Measurements from ENCODE around the gene DSE. TPM values are rescaled to one million over a fixed set of nuclear protein-coding genes. Genes with fewer than 3 reads are reported as not detected.
A peak's percentile ranks its signal among the peaks of the same experiment; 100 is the strongest.

Gene DSE
- total RNA-seq, 1 donor from 2014 or later: 8.3 TPM

DNA sequence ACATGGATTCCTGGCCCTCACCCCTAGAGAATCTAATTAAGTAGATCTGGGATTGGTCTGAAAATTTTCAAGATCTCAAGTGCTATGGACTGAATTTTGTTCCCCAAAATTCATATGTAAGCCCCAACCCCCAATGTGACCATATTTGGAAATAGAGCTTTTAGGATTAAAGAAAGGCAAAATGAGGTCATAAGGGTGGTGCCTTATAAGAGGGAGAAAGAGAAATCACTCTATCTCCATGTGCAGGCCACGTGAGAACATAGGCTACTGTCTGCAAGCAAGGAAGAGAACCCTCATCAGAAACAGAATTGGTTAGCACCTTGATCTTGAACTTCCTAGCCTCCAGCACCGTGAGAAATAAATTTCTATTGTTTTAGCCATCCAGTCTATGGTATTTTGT, 8.5 kb upstream of the DSE start:
- DNase-seq: no peak

DNA sequence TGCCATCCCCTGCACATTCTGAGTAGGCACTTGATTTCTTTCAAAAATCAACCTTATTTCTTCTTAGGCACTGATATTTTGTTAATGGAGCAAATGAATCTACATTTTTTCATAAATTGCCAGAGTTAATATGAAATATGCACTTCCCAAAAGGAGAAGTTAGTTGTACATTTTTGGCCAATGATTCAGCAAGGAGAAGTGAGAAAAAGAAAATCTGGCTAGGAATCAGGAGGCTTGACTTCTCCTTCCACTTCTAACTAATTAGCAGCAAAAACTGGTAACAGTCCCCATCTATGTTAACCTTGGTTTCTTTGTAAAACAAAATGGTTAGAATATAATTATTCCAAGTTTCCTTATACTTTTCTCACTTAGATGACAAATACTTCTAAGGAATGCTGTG, 7.0 kb upstream of the DSE start:
- DNase-seq: no peak

GRCh38 chr6:116364321-116364720, 6.4 kb upstream of the DSE start:
- no peak for DNase-seq

- DNase-seq: no peak
Observed at GRCh38 chr6:116365743-116366142, 5.0 kb upstream of the DSE start.

DNA sequence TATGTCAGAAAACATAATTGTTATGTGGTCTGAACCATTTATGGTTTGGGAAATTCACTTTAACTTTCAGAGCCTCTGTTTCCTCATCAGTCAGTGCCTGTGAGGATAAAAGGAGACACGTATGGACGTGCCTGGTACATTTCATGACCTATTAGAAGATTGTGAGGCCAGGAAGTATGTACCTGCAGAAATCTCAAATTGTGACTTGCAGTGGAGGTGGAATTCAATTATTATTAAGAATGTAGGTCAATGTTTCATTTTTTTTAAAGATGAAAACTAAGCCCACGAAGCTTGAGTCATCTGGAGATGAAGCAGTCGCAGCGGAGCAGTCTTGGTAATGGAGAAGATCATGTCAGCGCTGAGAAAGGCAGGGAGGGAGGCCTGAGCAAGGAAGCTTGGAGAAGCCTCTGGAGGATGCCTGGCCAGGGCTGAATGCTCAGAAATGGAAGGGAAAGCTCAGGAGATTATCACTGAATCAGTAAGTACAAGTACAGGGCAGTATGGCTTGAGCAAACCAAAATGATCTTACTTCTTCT, 3.9 kb upstream of the DSE start:
- DNase-seq: no peak

- no peak for DNase-seq
Observed at GRCh38 chr6:116369540-116369939, 1.2 kb upstream of the DSE start.

DNA sequence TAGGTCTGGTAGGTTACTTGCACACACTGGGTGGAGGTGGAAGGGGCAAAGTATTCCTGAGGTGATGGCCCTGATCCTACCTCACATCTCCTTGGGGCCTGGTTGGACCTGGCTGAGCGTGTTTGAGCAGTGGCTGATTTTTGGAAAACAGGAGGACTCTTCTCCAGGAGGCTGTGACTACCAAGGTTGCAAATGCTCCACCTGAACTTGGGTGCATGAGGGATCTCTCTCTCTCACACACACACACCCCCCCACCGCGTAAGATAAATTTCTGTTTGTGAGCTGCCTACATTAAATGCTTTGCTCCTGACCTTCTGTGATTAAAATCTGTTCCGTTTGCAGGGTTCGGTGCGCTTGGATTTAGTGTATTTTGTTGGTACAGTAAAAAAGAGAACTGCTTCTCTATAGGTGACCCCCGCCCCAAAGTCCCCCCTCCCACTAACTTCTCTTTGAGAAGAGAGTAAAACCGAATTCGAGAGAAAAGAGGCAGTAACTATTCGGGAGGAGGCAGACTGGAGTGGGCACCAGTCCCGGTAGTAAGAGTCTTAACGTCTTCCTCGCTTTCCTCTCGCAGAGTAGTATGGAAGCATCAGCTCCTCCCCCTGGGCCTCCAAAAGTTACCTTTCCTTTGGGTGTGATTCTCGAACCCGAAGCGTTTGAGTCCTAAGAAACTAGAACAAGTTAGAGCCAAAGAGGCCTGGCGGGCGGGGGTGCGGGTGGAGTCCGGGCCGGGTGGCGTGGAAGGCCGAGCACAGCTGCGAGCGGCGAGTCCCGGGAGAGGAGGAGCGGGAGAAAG, 585 bp upstream of the DSE start:
- no peak for DNase-seq

DNA sequence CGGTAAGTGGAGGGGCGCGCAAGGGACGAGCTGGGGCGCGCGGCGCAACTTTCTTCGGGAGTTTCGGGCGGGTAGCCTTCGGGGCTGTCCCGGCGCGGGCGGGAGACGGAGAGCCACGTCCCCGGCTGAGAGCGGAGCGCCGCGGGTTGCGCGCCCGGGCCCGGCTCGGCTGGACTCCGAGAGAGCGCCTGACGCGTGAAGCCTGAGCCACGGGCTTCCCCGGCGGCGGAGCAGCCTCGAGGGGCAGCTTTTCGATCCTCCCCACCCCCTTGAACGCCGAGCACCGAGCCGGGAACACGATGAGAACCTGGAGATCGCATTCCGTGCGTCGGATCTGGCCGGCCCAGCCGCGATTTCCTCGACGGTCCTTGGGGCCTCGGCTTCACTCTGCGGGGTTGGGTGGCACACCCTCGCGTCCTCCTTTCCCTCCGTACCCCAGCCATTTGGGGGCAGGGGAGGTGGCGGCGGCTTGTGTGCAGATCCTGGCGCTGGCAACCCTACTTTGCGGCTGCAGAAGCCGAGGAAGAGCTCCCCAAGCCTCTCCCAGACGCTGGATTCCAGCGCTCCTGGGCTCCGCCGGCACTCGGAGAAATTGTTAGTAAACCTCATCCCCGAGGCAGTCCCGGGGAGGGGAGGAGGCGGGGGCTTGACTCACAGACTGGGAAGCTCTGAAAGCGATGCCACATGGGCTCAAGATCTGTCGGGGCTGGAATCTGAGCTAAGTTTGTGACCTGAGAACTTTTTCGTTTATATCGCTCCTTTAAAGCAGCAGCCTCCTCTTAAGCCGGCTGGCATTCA, 572 bp downstream of the DSE start:
- peak; percentile 61 for DNase-seq

- DNase-seq: no peak
Observed at GRCh38 chr6:116371918-116372209, 1.1 kb downstream of the DSE start.

- DNase-seq: no peak
Observed at GRCh38 chr6:116373300-116373699, 2.6 kb downstream of the DSE start.

DNA sequence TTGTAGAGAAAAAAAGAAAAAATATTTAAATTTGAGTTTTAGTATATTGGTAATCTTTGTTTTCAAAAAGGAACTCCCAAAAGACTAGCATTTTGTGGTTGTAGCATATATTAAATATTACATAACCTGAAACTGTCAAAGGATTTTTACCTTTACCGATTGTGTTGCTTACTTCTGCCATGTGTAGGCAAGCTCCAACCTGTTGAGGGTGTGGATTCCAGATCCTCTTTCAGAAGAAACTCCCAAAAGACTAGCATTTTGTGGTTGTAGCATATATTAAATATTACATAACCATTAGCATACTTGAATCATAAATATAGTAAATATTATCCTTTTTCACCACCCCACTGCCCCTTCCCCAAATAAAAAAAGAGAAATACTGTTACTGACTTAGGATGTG, 3.2 kb downstream of the DSE start:
- no peak for DNase-seq

DNA sequence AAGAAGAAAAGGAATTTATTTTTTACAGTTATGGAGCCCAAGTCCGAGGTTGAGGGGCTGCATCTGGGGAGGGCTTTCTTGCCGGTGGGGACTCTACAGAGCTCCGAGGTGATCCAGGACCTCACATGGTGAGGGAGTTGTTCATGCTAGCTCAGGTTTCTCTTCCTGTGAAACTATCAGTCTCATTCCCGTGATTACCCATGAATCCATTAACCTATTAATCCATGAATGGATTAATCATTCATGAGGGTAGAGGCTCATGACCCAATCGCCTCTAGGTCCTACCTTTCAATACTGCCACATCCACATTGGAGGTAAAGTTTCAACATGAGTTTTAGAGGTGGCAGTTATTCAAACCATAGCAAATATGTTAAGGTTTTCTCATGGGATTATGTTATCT, 3.8 kb downstream of the DSE start:
- DNase-seq: no peak

DNA sequence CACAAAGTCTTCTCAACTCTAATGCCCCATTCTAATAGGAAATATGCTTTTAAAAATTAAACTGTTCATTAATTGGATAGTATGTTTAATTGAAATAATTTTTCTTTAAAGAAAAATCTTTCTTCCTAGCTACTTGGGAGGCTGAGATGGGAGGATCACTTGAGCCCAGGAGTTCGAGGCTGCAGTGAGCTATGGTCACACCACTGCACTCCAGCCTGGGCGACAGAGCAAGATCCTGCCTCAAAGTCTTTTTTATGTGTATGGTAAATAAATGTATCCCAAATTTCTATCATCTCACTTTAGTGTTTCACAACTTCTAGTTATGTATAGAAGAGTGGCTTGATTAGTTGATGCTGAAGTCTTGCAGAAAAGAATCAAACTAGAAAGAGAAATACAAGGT, 4.5 kb downstream of the DSE start:
- no peak for DNase-seq

- no peak for DNase-seq
Observed at GRCh38 chr6:116376149-116376548, 5.4 kb downstream of the DSE start.

DNA sequence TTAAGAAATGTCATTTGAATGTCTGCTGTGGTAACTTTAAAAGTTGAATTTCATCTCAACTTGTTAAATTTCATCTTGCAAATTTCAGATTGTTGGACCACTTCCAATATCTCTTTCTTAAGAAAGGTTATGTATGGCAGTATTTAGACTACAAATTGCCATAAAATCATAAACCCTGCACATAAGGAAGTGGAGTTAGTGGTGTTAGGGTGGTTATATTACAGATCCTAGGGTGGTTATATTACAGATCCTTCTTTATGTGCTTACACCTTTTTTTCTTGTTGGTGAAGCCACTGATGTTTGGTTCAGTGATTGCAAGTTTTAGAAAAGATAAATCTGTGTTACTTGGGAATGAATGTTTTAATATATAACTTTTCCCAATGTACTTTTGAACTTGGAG, 9.0 kb downstream of the DSE start:
- DNase-seq: no peak

GRCh38 chr6:116380346-116380745, 9.6 kb downstream of the DSE start:
- no peak for DNase-seq

DNA sequence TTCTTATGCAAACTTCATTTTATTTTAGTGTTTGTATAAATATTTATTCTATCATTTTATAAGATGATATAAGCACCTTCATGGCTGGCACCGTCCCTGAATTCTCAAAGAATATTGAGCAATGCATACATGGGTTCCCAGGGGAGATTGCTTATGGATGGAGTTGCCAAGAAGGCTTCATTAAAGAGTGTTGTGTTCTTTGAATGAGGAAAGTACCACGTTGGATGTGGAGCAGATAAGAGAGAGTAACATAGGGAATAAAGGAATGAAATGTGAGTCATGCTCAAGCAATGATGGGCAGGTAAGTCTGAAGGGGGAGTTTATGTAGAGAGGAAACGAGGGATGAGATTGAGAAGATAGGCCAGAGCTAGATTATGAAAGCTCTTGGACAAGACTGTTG, 10.3 kb downstream of the DSE start:
- DNase-seq: no peak

DNA sequence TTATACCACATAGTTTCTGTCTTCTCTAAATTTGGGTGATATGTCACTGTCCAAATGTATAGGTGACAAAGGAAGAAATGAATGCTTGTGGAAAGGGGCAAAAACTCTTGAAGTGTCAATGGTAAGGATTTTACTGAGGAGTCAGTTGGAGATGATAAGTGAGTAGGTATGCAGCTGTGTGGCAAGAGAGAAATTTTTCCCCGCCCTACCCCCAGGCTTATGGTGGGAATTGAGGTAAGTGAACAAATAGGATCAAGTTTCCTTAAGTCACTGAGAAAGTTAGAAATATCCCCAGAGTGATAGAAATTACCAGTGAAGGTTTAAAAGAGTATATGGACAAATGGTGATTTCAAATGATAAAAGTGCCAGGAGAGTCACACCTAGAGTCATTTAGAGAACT, 11.8 kb downstream of the DSE start:
- DNase-seq: no peak

GRCh38 chr6:116384727-116385458, 14.1 kb downstream of the DSE start:
- no peak for DNase-seq

DNA sequence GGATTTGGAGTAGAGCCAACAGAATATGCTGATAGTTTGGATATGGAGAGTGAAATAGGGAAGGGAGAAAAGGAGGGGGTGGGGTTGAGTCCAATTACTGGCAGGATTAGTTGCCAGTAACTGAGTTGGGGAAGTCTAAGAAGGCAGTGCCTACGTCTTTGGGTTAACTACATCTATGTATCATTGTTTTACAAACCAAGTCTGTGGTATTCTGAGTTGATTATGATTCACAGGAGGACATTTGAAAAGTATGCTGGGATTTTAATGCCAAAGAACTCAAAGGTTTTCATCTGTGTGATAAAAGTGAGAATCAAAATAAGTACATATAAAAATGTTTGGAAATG, 14.7 kb downstream of the DSE start:
- no peak for DNase-seq

DNA sequence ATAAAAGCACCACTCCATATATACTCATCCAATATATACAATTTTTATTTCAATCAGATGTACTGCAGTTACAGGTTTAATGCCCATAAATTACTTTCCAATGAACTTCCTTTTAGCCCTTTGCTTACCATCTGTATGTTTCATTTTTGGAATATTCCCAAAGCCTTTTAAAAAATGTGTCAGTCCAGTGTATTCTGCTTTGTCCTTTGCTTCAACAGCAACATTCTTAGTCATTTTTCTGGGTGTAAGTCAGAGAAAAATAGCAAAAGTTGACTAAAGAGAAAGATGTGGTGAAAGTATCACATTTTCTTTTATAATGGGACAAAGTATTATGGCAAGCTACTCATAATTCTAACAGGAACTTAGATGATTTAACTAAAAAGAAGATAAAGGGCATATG, 15.2 kb downstream of the DSE start:
- DNase-seq: no peak

DNA sequence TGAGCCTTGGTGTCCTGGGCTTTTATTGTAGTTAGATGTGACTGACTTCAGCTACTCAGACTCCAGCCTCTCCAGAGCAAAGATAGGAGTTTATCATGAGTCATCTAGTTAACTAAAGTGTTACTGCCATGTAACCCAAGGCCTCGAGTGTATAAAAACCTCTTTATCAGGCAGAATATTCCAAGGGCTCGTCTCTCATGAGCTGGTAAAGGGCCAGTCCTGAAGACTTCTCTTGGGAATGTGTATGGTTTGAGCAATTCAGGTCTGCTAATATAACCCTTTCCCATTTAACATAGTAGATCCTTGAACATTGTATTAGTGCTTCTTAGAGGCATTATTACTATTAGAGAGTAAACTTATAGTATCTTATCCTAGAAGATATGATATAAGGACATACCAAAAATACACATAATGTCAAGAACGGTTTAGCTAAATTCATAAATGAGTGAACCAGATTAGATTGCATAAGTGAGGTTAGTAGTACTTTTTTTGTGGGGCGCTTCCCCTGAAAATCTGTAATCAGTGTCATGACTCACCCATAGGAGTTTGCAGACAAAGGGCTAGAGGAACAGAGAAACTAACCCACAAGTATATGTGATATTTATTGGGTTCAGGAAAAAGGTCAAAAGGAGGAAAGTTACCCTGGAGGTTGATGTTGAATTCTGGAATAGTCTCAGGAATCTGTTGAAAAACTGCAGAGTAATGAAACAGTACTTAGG, 16.0 kb downstream of the DSE start:
- DNase-seq: no peak

GRCh38 chr6:116387374-116387773, 16.6 kb downstream of the DSE start:
- DNase-seq: peak; percentile 38

Measured in dermis blood vessel endothelial cell (primary cell).